Measurements from ENCODE around the gene ZBTB46. TPM values are rescaled to one million over a fixed set of nuclear protein-coding genes. Genes with fewer than 3 reads are reported as not detected.
A peak's percentile ranks its signal among the peaks of the same experiment; 100 is the strongest.

Gene ZBTB46
- total and polyA plus RNA-seq, 10 of the 15 experiments (the other 5 are each of a cell fraction or from before 2014, with no cell fraction given), result 0.15 to 0.92 (median 0.34) TPM

- ATAC-seq, result peak; percentile 9; the same call in 2 of the 3 replicates
- DNase-seq (ENCODE audit: low read depth, low spot score), result no peak
- no TSS peak for BruUV-seq (replicated peaks)
- Histone ChIP-seq H2AFZ (ENCODE audit: control insufficient read depth, low read depth, low read length) (peak overlapping the region; percentile 37), H3K4me2 (ENCODE audit: control insufficient read depth, insufficient read depth) (peak overlapping the region; percentile 90), H3K9ac (ENCODE audit: control insufficient read depth, insufficient read depth, low read length) (peak overlapping the region; percentile 77), H3K4me1 (ENCODE audit: control insufficient read depth, insufficient read depth, low read length) (peaks cover 32% of the 10 kb centered on the region), H3K27ac (ENCODE audit: control insufficient read depth, insufficient read depth) (peak overlapping the region; percentile 72), H3K79me2 (ENCODE audit: control insufficient read depth, insufficient read depth, low read length) (peaks cover 17% of the 10 kb centered on the region), H3K4me3 (peak overlapping the region; percentile 76), H3K36me3 (ENCODE audit: control insufficient read depth in 2 of 2, insufficient read depth in 2 of 2, low read length in 1 of 2) (peaks cover under 1 to 5% of the 10 kb centered on the region in 2 experiments; a peak in 3 of 4 replicates), H4K20me1 (ENCODE audit: control insufficient read depth, insufficient read depth) (no peaks in the 10 kb centered on the region), H3K9me3 (replicated peaks; ENCODE audit: control insufficient read depth, insufficient read depth, low read length) (no peaks in the 10 kb centered on the region), H3K27me3 (replicated peaks in 1 of 2; ENCODE audit: control insufficient read depth in 2 of 2, insufficient read depth in 2 of 2, low read length in 1 of 2) (no peaks in the 10 kb centered on the region)
- TF ChIP-seq CUX1 (IDR thresholded peaks at IDR 0.05; ENCODE audit: insufficient replicate concordance, low read depth, low read length), result no peak
- TF ChIP-seq POLR2AphosphoS5 (IDR thresholded peaks at IDR 0.05; ENCODE audit: low read length), result 0 out of 2 replicates have a peak, but pooled peaks have one; percentile 22
- 0 out of 2 replicates have a peak, but pooled peaks have one; percentile 1 for TF ChIP-seq ZNF687 (IDR thresholded peaks at IDR 0.05)
- no peak for TF ChIP-seq TCF3 (IDR thresholded peaks at IDR 0.05; ENCODE audit: borderline replicate concordance, insufficient read depth, low read depth, low read length)
- TF ChIP-seq BHLHE40 (IDR thresholded peaks at IDR 0.05; ENCODE audit: borderline replicate concordance in 1 of 2, low read depth in 2 of 2, low read length in 1 of 2), result 0 out of 4 replicates have a peak, but pooled peaks of 1 of the 2 experiments have one; percentile 4
- TF ChIP-seq POLR2A (IDR thresholded peaks at IDR 0.05; ENCODE audit: low read depth, low read length), result peak; percentile 26; the same call in 1 of the 2 replicates
- no peak for TF ChIP-seq IRF4 (IDR thresholded peaks at IDR 0.05; ENCODE audit: low read depth, low read length)
- 0 out of 2 replicates have a peak, but pooled peaks have one; percentile 5 for TF ChIP-seq TCF12 (IDR thresholded peaks at IDR 0.05; ENCODE audit: low read depth, low read length)
- TF ChIP-seq CEBPB (IDR thresholded peaks at IDR 0.05; ENCODE audit: borderline replicate concordance in 1 of 2, low read depth in 2 of 2, low read length in 2 of 2), result peak in 1 of 2 experiments; percentile 76; a peak in 1 of 4 replicates
- TF ChIP-seq USF1 (IDR thresholded peaks at IDR 0.05; ENCODE audit: borderline replicate concordance, extremely low read length, insufficient read depth, low read depth, low read length), result no peak
- SMC1A ChIA-PET (ENCODE audit: uncharacterized antibody, unreplicated experiment), result interaction anchor here (0.7 to 1.7 kb wide), 3 partner anchors 22 to 39 kb away, joined by 3 to 6 read pairs (median 5); partner anchors contain the start of genes ARFRP1 and ZGPAT
- WGBS (ENCODE audit: insufficient coverage, insufficient replicate concordance, low lambda C conversion rate, missing lambda C conversion rate), result 34% methylated on average over 28 of the region's 29 CpGs
- POLR2A ChIA-PET, result interaction anchor here (0.5 to 1.0 kb wide), 3 partner anchors 13 to 249 kb away, joined by 3 read pairs; no protein-coding TSS in a partner anchor
- in situ Hi-C loops (cut with MboI), result no loop called here
- RAD21 ChIA-PET (ENCODE audit: unreplicated experiment), result interaction anchor here (0.9 to 1.6 kb wide), 3 partner anchors 33 to 203 kb away, joined by 3 to 6 read pairs (median 5); partner anchors contain the start of genes ARFRP1, PTK6 and ZGPAT
- intact Hi-C loops (cut with micrococcal nuclease; ENCODE audit: unreplicated experiment), result no loop called here
- CTCF ChIA-PET, result interaction anchor here (1.4 to 1.5 kb wide), 3 partner anchors 25 to 45 kb away, joined by 4 to 6 read pairs (median 5); no protein-coding TSS in a partner anchor
- peak; percentile 27 for FAIRE-seq
Observed at GRCh38 chr20:63740627-63741353, 90.3 kb downstream of the ZBTB46 start.

Data from GM12878 (cell line).